ENCODE data around the gene TBC1D9. TPM values are rescaled to one million over a fixed set of nuclear protein-coding genes. Genes with fewer than 3 reads are reported as not detected.

TBC1D9 gene
- polyA plus RNA-seq, 1 of the 3 experiments (the other 2 are of a cell fraction), result 13.5 TPM

DNA sequence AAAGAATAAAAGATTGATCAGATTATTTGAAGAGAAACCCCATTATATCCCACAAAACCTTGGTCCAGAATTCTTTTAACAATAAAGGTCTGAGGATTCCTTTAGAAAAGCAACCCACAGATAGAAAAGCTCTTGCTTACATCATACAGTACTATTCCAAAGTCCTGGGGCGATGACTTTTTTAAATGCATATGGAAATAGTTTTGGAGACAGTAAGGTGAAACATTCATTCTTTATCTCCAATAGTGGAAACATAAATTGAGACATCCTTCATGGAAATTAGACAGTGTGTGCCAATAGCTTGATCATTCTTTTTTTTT, 101.7 kb downstream of the TBC1D9 start:
- TF ChIP-seq RXRA (IDR thresholded peaks at IDR 0.05; ENCODE audit: borderline replicate concordance, low read depth), result no peak
- no peak for TF ChIP-seq JUND (IDR thresholded peaks at IDR 0.05)
- TF ChIP-seq TCF12 (IDR thresholded peaks at IDR 0.05), result no peak
- TF ChIP-seq GABPA (IDR thresholded peaks at IDR 0.05; ENCODE audit: low read depth), result no peak
- no peak for TF ChIP-seq EP300 (IDR thresholded peaks at IDR 0.05; ENCODE audit: borderline replicate concordance in 1 of 2, low read depth in 1 of 2, low read length in 1 of 2)
- no peak for TF ChIP-seq MAX (IDR thresholded peaks at IDR 0.05; ENCODE audit: low read depth)
- no peak for TF ChIP-seq FOXJ3 (CRISPR knock-in tag; IDR thresholded peaks at IDR 0.05)
- no peak for TF ChIP-seq NFIC (IDR thresholded peaks at IDR 0.05; ENCODE audit: borderline replicate concordance)
- no peak for TF ChIP-seq SIN3A (IDR thresholded peaks at IDR 0.05; ENCODE audit: borderline replicate concordance, low read depth, low read length)
- TF ChIP-seq FOXM1 (IDR thresholded peaks at IDR 0.05; ENCODE audit: low read depth), result no peak
- no peak for TF ChIP-seq TEAD4 (IDR thresholded peaks at IDR 0.05; ENCODE audit: borderline replicate concordance, insufficient read depth)
- TF ChIP-seq USF1 (IDR thresholded peaks at IDR 0.05; ENCODE audit: borderline replicate concordance, low read depth), result no peak
- no peaks in the 10 kb centered on the region for H3K27me3 ChIP-seq (ENCODE audit: insufficient read depth)
- H4K20me1 ChIP-seq (ENCODE audit: insufficient read depth), result no peaks in the 10 kb centered on the region
- peak overlapping the region in 1 of 2 experiments; percentile 86; a peak in 1 of 4 replicates for H3K27ac ChIP-seq (ENCODE audit: low read depth in 2 of 2, low read length in 1 of 2)
- H3K9me2 ChIP-seq, result no peaks in the 10 kb centered on the region
- no peaks in the 10 kb centered on the region for H3F3A ChIP-seq (replicated peaks; ENCODE audit: insufficient read depth)
- no peak overlapping the region for H3K9ac ChIP-seq
- peaks cover 36 to 57% of the 10 kb centered on the region in 2 experiments for H3K36me3 ChIP-seq (replicated peaks in 1 of 2; ENCODE audit: control insufficient read depth in 1 of 2, insufficient read depth in 2 of 2, low read length in 1 of 2)
- no peak for DNase-seq
- no peak overlapping the region for H3K4me2 ChIP-seq
- CTCF ChIA-PET, result interaction anchor here (0.7 to 1.3 kb wide), 3 partner anchors 17 to 294 kb away, joined by 3 read pairs; no protein-coding TSS in a partner anchor
- no peaks in the 10 kb centered on the region for H3K79me2 ChIP-seq (ENCODE audit: insufficient read depth)
- H3K4me1 ChIP-seq (ENCODE audit: control insufficient read depth in 1 of 2, insufficient read depth in 2 of 2, low read depth in 1 of 2, low read length in 1 of 2), result peaks cover 6 to 20% of the 10 kb centered on the region in 2 experiments; a peak in 3 of 4 replicates
- no peaks in the 10 kb centered on the region for H3K9me3 ChIP-seq
- H2AFZ ChIP-seq (ENCODE audit: low read depth), result no peak overlapping the region
- H3K4me3 ChIP-seq (ENCODE audit: low read depth in 2 of 2, low read length in 1 of 2), result no peak overlapping the region
- POLR2A ChIA-PET, result interaction anchor here (0.6 to 0.7 kb wide), 2 partner anchors 427 to 1409 kb away, joined by 3 to 4 read pairs; no protein-coding TSS in a partner anchor
- 93% methylated on average over 1 of the region's 1 CpG for WGBS (ENCODE audit: low lambda C conversion rate)

DNA sequence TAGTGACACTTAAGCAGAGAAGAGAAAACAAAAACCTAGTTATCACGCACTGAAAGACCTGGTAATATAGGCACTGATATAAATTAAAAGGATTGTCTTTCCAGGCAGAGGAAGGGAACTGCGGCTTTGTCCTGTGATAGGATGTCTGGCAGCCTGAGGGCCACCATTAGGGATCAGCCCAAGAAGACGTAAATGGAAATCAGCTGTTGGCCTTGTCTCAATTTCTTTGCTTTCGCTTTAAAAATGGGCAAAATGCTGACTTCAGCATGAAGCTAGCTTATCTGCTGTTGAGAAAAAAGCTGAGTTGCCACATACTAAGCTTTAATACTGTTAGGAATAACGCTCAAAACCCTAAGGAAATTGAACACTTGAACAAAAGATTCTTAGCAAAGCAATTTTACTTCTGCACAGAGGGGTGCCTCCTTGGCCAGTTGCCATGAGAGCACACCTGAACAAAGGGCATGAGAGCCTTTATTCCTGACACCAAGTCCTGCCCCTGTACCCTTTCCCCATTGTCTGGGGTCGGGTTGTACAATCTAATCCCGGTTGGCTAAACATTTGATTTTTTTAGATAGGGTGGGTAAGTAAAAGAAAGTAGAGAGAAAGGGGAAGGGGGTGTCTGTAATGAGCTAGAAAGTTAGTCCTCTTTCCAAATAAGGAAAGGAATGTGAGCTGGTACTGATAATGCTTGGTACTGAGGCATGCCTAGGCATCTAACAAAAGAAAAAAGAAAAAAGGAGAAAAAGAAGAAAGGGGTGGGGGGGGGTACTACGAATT, 102.3 kb downstream of the TBC1D9 start:
- Histone ChIP-seq H3K9me2 (no peaks in the 10 kb centered on the region), H3K9me3 (no peaks in the 10 kb centered on the region), H3K79me2 (ENCODE audit: insufficient read depth) (no peaks in the 10 kb centered on the region), H3K4me1 (ENCODE audit: control insufficient read depth in 1 of 2, insufficient read depth in 2 of 2, low read depth in 1 of 2, low read length in 1 of 2) (peaks cover 6 to 20% of the 10 kb centered on the region in 2 experiments; a peak in 3 of 4 replicates), H3F3A (replicated peaks; ENCODE audit: insufficient read depth) (no peaks in the 10 kb centered on the region), H3K36me3 (replicated peaks in 1 of 2; ENCODE audit: control insufficient read depth in 1 of 2, insufficient read depth in 2 of 2, low read length in 1 of 2) (peaks cover 31 to 51% of the 10 kb centered on the region in 2 experiments), H3K27me3 (ENCODE audit: insufficient read depth) (no peaks in the 10 kb centered on the region), H3K4me3 (ENCODE audit: low read depth in 2 of 2, low read length in 1 of 2) (no peak overlapping the region; a peak in 1 of 4 replicates), H4K20me1 (ENCODE audit: insufficient read depth) (no peaks in the 10 kb centered on the region), H3K27ac (ENCODE audit: low read depth in 2 of 2, low read length in 1 of 2) (peak overlapping the region in 1 of 2 experiments; percentile 86; a peak in 2 of 4 replicates), H3K9ac (no peak overlapping the region), H2AFZ (ENCODE audit: low read depth) (no peak overlapping the region), H3K4me2 (0 out of 2 replicates have a peak overlapping the region, but pooled peaks have one; percentile 7)
- TF ChIP-seq, protein P1, sequence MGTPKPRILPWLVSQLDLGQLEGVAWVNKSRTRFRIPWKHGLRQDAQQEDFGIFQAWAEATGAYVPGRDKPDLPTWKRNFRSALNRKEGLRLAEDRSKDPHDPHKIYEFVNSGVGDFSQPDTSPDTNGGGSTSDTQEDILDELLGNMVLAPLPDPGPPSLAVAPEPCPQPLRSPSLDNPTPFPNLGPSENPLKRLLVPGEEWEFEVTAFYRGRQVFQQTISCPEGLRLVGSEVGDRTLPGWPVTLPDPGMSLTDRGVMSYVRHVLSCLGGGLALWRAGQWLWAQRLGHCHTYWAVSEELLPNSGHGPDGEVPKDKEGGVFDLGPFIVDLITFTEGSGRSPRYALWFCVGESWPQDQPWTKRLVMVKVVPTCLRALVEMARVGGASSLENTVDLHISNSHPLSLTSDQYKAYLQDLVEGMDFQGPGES (IDR thresholded peaks at IDR 0.05; ENCODE audit: low read depth, low read length), result no peak
- TF ChIP-seq GATA2 (CRISPR knock-in tag; IDR thresholded peaks at IDR 0.05) (peak; percentile 46), RCOR1 (IDR thresholded peaks at IDR 0.05; ENCODE audit: low read length) (peak; percentile 77; the same call in 1 of the 2 replicates), CHD2 (IDR thresholded peaks at IDR 0.05; ENCODE audit: low read length, partially characterized antibody) (peak; percentile 57), USF2 (IDR thresholded peaks at IDR 0.05; ENCODE audit: borderline replicate concordance, low read depth, low read length) (no peak), EP300 (IDR thresholded peaks at IDR 0.05; ENCODE audit: borderline replicate concordance in 1 of 2, low read depth in 1 of 2, low read length in 1 of 2) (peak in 1 of 2 experiments; percentile 76; a peak in 2 of 4 replicates), ELF1 (IDR thresholded peaks at IDR 0.05) (no peak), USF1 (IDR thresholded peaks at IDR 0.05; ENCODE audit: borderline replicate concordance, low read depth) (no peak), MXI1 (IDR thresholded peaks at IDR 0.05; ENCODE audit: low read depth, low read length) (peak; percentile 18; the same call in 1 of the 2 replicates)
- ChIA-PET POLR2A (interaction anchor here (0.6 to 0.9 kb wide), 3 partner anchors 102 to 1408 kb away, joined by 3 to 4 read pairs (median 4); partner anchors contain the start of gene TBC1D9), CTCF (interaction anchor here (0.7 to 1.3 kb wide), 5 partner anchors 18 to 294 kb away, joined by 3 read pairs; no protein-coding TSS in a partner anchor)
- 67% methylated on average over 8 of the region's 8 CpGs for WGBS (ENCODE audit: low lambda C conversion rate)
- peak; percentile 76 for DNase-seq

All from SK-N-SH (cell line).